Tibial nerve (tissue), 4 donors: ENCODE measurements around the gene SPATS2L. TPM values are rescaled to one million over a fixed set of nuclear protein-coding genes. Genes with fewer than 3 reads are reported as not detected.
A peak's percentile ranks its signal among the peaks of the same experiment; 100 is the strongest.

ENCODE experiments used
- DNase-seq, 2 donors: peaks; one replicate each; pipeline ENCODE4 v3.0.0-alpha.2; 2019; ENCODE audit warnings: low spot score in 2 of 2
- H3K27ac ChIP-seq, 4 donors: fragments of 200-600 bp; sonication (generic) in 3 of 4; one replicate each; pipeline ENCODE4 v1.5.1; 2017 to 2019; ENCODE audit warnings: mild to moderate bottlenecking in 1 of 4
- H3K27me3 ChIP-seq, 2 donors: fragments of 200-600 bp; sonication (generic) in 1 of 2; one replicate each; pipeline versions ENCODE4 v1.5.1 to v1.6.0; 2017 to 2019
- H3K36me3 ChIP-seq, 3 donors: fragments of 200-600 bp; sonication (generic); one replicate each; pipeline ENCODE4 v1.5.1; 2018 to 2019
- H3K4me1 ChIP-seq, 4 donors: fragments of 200-600 bp; sonication (generic) in 3 of 4; one replicate each; pipeline ENCODE4 v1.5.1; 2017 to 2019
- H3K4me3 ChIP-seq, 4 donors: fragments of 200-600 bp; sonication (generic) in 3 of 4; one replicate each; pipeline ENCODE4 v1.5.1; 2017 to 2019; ENCODE audit warnings: mild to moderate bottlenecking in 1 of 4, moderate library complexity in 1 of 4
- H3K9me3 ChIP-seq, 4 donors: fragments of 200-600 bp; sonication (generic) in 3 of 4; one replicate each; pipeline ENCODE4 v1.5.1; 2017 to 2019
- EP300 ChIP-seq, 2 donors: sonication (generic); formaldehyde crosslinking; IDR thresholded peaks; one replicate each; pipeline ENCODE4 v1.6.1; 2017; ENCODE audit warnings: antibody characterized with exemption in 2 of 2, mild to moderate bottlenecking in 1 of 2
- POLR2A ChIP-seq, 2 donors: fragments of 450-650 bp; IDR thresholded peaks; one replicate each; pipeline ENCODE4 v1.6.1; 2017; ENCODE audit warnings: antibody characterized with exemption in 2 of 2, mild to moderate bottlenecking in 2 of 2, moderate library complexity in 2 of 2
- WGBS, 2 donors: methylation state at CpG; one replicate each; pipeline ENCODE4 v1.1.5; 2018; 5-methylcytosine and 5-hydroxymethylcytosine counted together
- total RNA-seq, 4 donors: library from RNA; depleted of rRNA; stranded (reverse); fragments of >200 nt; gene quantifications; one replicate each; pipeline ENCODE4 v1.1.0, GENCODE V29; 2016
- TF ChIP-seq, protein P1 (sequence below), 5 experiments: fragments of 200-600 bp in 3 of 5; fragments of 450-650 bp in 2 of 5; sonication (generic) in 3 of 5; IDR thresholded peaks; one replicate each; pipeline ENCODE4 v1.5.1; 2016 to 2019; ENCODE audit warnings: antibody characterized with exemption in 5 of 5, mild to moderate bottlenecking in 3 of 5, moderate library complexity in 2 of 5

Gene SPATS2L
- total RNA-seq, 4 donors from 2014 or later = 50.9 to 74.1 (median 57.2) TPM

DNA sequence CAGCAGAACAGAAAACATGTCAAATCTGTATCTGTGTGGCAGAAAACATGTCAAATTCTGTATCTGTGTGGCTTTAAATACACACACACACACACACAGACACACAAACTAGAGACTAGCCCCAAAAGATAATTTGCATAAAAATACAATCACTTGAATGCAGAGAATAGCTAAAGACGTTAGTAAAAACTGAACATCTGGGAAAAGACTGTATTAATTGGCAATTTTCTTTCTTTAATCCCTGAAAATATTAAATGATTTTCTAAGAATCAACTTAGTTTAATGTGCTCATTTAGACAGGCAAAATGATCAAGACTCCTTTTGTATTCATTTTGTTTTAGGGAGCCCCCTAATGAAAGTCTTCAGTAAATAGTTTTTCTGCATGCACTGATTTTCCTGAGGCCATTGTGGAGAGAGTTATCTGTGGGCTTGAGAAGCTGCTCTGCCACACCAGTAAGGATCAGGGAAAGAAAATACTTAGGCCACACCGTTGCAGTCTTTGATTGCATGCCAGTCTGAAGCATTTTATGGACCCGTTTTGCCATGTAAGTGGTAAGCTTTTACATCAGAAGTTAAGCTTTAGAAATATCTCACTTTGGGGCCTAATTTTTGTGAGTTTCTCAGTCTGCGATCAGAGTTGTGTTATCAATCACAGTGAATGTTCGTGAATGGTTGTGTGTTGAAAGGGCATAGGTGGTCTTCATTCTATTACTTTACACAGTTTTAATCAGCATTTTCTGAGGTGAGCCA, 2.2 kb downstream of the SPATS2L start:
- Histone ChIP-seq H3K27me3 (no peaks in the 10 kb centered on the region), H3K9me3 (no peaks in the 10 kb centered on the region), H3K27ac (peak overlapping the region in 2 of 4 donors; percentile 93 to 95), H3K36me3 (no peaks in the 10 kb centered on the region), H3K4me1 (peaks cover 0 to 57% (median 14%) of the 10 kb centered on the region in 4 donors), H3K4me3 (peak overlapping the region in 1 of 4 donors; percentile 68)
- 44 to 47% methylated on average over 5 of the region's 5 CpGs for WGBS, 2 donors
- TF ChIP-seq, protein P1, sequence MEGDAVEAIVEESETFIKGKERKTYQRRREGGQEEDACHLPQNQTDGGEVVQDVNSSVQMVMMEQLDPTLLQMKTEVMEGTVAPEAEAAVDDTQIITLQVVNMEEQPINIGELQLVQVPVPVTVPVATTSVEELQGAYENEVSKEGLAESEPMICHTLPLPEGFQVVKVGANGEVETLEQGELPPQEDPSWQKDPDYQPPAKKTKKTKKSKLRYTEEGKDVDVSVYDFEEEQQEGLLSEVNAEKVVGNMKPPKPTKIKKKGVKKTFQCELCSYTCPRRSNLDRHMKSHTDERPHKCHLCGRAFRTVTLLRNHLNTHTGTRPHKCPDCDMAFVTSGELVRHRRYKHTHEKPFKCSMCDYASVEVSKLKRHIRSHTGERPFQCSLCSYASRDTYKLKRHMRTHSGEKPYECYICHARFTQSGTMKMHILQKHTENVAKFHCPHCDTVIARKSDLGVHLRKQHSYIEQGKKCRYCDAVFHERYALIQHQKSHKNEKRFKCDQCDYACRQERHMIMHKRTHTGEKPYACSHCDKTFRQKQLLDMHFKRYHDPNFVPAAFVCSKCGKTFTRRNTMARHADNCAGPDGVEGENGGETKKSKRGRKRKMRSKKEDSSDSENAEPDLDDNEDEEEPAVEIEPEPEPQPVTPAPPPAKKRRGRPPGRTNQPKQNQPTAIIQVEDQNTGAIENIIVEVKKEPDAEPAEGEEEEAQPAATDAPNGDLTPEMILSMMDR (IDR thresholded peaks at IDR 0.05) = no peak
- TF ChIP-seq EP300 (IDR thresholded peaks at IDR 0.05) (no peak), POLR2A (IDR thresholded peaks at IDR 0.05) (no peak)
- DNase-seq = no peak

DNA sequence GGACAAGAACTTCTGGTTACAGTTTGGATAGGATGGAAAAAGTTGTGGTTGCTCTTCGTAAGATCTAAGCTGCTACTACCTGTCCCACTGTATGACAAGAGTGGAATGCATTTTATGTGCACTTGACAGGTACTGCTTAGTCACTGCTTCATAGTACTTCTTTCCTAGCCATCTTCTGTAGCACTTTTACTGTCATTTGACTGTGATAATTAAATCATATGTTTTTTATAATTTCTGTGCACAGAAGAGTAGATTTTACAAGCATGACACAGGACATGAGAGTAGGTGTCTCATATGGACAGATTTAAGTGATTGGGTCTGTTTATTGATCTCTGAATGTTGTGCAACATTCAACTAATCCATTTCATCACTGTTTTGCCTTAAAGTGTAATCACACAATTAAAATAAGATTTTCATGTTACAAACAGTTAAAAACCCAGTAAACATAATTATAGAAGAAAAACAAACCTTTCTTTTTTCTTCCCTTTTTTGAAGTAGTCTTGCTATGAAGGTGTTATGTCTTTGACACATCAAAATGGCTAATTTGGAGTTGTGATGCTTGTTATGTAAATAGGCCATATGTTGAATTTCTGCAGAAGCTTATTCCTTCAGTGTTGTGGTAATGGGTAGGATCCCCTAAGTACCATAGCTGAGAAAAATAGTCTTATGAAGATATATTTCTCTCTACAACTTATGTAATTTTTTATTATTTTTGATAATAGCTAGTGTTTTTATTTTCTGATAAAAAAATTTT, 3.0 kb downstream of the SPATS2L start:
- Histone ChIP-seq H3K4me3 (no peak overlapping the region), H3K36me3 (no peaks in the 10 kb centered on the region), H3K27ac (peak overlapping the region in 1 of 4 donors; percentile 16), H3K4me1 (peaks cover 0 to 61% (median 12%) of the 10 kb centered on the region in 4 donors), H3K27me3 (no peaks in the 10 kb centered on the region), H3K9me3 (no peaks in the 10 kb centered on the region)
- 83 to 95% methylated on average over 1 of the region's 1 CpG for WGBS, 2 donors
- TF ChIP-seq, protein P1 (IDR thresholded peaks at IDR 0.05) = no peak
- TF ChIP-seq POLR2A (IDR thresholded peaks at IDR 0.05) (no peak), EP300 (IDR thresholded peaks at IDR 0.05) (no peak)
- DNase-seq = no peak

DNA sequence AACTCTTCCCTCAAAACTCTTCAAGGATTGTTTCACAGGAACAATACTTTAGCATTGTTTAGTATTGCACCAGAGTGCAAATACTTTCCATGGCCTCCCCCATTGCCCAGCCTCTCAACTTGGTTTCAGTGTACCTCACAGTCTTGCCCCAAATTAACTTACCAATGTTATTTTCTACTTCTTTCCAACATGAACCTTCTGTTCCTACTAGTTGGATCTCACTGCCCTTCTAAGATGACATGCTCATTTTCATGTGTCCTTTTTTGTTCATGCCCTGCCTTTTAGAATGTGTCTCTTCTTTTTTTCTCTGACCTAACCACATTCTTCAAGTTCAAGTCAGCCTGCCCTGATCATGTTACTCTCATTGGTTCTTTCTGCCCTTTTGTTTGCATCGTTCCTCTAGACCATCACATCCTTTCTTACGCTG, 4.1 kb downstream of the SPATS2L start:
- Histone ChIP-seq H3K27ac (no peak overlapping the region), H3K36me3 (no peaks in the 10 kb centered on the region), H3K4me3 (no peak overlapping the region), H3K27me3 (no peaks in the 10 kb centered on the region), H3K4me1 (peaks cover 0 to 62% (median 12%) of the 10 kb centered on the region in 4 donors), H3K9me3 (no peaks in the 10 kb centered on the region)
- 62 to 67% methylated on average over 2 of the region's 2 CpGs for WGBS, 2 donors
- TF ChIP-seq POLR2A (IDR thresholded peaks at IDR 0.05) = no peak
- TF ChIP-seq EP300 (IDR thresholded peaks at IDR 0.05) = no peak
- TF ChIP-seq, protein P1 (IDR thresholded peaks at IDR 0.05) = no peak
- DNase-seq = no peak

DNA sequence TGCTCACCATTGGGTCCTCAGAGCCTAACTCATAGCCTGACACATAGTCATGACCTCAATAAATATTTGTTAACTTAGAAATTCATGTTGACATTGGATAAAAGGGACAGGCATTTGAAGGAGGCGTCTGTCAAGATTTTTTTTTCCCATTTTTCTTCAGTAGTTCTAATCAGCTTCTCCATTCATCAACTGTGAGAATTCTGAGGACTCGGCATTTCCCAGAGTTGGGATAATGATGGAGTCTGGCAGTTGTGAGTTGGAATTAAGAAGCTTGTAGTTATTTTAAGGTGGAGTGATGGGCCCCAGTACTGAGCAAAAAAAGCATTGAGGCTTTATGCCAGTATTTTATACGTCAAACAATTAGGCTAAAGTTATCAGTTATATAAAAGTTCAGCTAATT, 4.6 kb downstream of the SPATS2L start:
- TF ChIP-seq, protein P1 (IDR thresholded peaks at IDR 0.05) = no peak
- Histone ChIP-seq H3K4me1 (peaks cover 0 to 63% (median 14%) of the 10 kb centered on the region in 4 donors), H3K27ac (no peak overlapping the region), H3K36me3 (no peaks in the 10 kb centered on the region), H3K9me3 (no peaks in the 10 kb centered on the region), H3K27me3 (no peaks in the 10 kb centered on the region), H3K4me3 (no peak overlapping the region)
- DNase-seq = no peak
- 49 to 58% methylated on average over 3 of the region's 3 CpGs for WGBS, 2 donors
